Peyer's patch (tissue), 4 donors: ENCODE results near the gene RUFY3. TPM values are rescaled to one million over a fixed set of nuclear protein-coding genes. Genes with fewer than 3 reads are reported as not detected.

Source experiments
- DNase-seq, 3 donors: peaks; one replicate each; pipeline ENCODE4 v3.0.0-alpha.2; 2017 to 2019
- H3K27ac ChIP-seq, 4 donors: fragments of 200-600 bp; sonication (generic); one replicate each; pipeline ENCODE4 v1.5.1; 2016 to 2019
- H3K27me3 ChIP-seq, 2 donors: fragments of 200-600 bp; sonication (generic); one replicate each; pipeline ENCODE4 v1.5.1; 2019
- H3K36me3 ChIP-seq, 3 donors: fragments of 200-600 bp; sonication (generic); one replicate each; pipeline ENCODE4 v1.5.1; 2016 to 2019
- H3K4me1 ChIP-seq, 4 donors: fragments of 200-600 bp; sonication (generic); one replicate each; pipeline ENCODE4 v1.5.1; 2016 to 2019
- H3K4me3 ChIP-seq, 4 donors: fragments of 200-600 bp; sonication (generic); 1 replicate in 3 of 4; 2 replicates in 1 of 4; pipeline ENCODE4 v1.5.1; 2016 to 2019; ENCODE audit warnings: mild to moderate bottlenecking in 1 of 4
- H3K9me3 ChIP-seq, 4 donors: fragments of 200-600 bp; sonication (generic); one replicate each; pipeline ENCODE4 v1.5.1; 2016 to 2019; ENCODE audit warnings: mild to moderate bottlenecking in 1 of 4
- POLR2A ChIP-seq, 2 donors: fragments of 450-650 bp; IDR thresholded peaks; one replicate each; pipeline ENCODE4 v1.5.1; 2017; ENCODE audit warnings: antibody characterized with exemption in 2 of 2, mild to moderate bottlenecking in 2 of 2, moderate library complexity in 2 of 2
- total RNA-seq, 4 donors: library from RNA; depleted of rRNA; stranded (reverse); fragments of >200 nt; gene quantifications; one replicate each; pipeline ENCODE4 v1.1.0, GENCODE V29; 2016
- TF ChIP-seq, protein P1 (sequence below), 6 experiments: fragments of 450-650 bp in 4 of 6; fragments of 200-600 bp in 2 of 6; sonication (generic) in 1 of 6; IDR thresholded peaks; one replicate each; pipeline ENCODE4 v1.5.1; 2017 to 2019; ENCODE audit warnings: antibody characterized with exemption in 6 of 6, mild to moderate bottlenecking in 3 of 6, moderate library complexity in 1 of 6

The RUFY3 gene
- total RNA-seq, 4 donors from 2014 or later = 36.1 to 113 (median 47.1) TPM

DNA sequence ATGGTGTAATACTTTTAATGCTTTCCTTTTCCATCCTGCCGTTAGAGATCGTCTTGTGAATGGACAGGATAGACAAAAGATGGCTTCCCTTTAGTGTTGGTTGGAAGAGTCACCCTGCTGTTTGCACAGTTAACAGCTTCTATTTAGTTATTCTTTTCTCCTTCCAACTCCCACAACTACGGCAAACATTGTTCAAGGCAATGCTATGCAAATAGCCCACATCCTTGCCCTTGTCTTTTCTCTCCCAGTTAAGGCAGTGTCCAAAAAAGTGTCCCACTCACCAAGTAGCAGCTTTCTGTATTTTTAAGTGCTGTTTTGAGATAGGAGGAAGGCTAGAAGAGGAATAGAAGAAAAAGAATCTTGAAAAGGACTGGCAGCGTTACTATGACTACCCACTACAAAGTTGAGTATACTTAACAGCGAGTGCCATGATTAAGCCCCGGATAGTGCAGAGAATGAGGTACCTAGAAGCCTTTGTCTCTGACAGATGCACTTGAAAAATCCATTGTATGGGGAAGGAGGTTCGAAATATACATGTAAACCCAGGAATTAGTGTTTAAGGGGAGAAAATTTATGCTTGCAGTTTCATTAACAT lies 12.1 kb upstream of the RUFY3 start:
- no peaks in the 10 kb centered on the region for H3K9me3 ChIP-seq
- no peaks in the 10 kb centered on the region for H3K36me3 ChIP-seq
- peaks cover 0 to 25% (median 17%) of the 10 kb centered on the region in 4 donors for H3K4me1 ChIP-seq
- no peak overlapping the region for H3K4me3 ChIP-seq
- no peaks in the 10 kb centered on the region for H3K27me3 ChIP-seq
- no peak for DNase-seq
- TF ChIP-seq POLR2A (IDR thresholded peaks at IDR 0.05) = no peak
- TF ChIP-seq, protein P1, sequence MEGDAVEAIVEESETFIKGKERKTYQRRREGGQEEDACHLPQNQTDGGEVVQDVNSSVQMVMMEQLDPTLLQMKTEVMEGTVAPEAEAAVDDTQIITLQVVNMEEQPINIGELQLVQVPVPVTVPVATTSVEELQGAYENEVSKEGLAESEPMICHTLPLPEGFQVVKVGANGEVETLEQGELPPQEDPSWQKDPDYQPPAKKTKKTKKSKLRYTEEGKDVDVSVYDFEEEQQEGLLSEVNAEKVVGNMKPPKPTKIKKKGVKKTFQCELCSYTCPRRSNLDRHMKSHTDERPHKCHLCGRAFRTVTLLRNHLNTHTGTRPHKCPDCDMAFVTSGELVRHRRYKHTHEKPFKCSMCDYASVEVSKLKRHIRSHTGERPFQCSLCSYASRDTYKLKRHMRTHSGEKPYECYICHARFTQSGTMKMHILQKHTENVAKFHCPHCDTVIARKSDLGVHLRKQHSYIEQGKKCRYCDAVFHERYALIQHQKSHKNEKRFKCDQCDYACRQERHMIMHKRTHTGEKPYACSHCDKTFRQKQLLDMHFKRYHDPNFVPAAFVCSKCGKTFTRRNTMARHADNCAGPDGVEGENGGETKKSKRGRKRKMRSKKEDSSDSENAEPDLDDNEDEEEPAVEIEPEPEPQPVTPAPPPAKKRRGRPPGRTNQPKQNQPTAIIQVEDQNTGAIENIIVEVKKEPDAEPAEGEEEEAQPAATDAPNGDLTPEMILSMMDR (IDR thresholded peaks at IDR 0.05) = no peak
- no peak overlapping the region for H3K27ac ChIP-seq

DNA sequence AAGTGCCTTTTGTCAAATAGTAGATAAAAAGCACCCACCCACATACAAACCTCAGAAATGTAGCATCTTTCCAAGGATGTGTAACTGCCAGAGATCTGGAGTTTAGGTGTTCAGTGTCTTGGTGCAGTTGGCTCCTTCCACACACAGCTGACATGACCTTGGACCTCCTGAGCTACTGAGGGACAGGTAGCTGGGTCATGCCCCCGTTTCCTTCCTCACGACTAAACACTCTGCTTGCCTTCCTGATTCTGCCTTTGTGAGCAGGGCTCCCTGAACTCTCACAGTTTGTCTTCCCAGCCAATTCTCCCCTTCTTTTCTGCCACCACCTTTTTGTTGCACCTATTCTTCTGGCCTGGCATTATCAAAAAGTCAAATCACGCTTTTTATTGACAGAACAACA lies 10.2 kb upstream of the RUFY3 start:
- Histone ChIP-seq H3K4me1 (peaks cover 0 to 18% (median 10%) of the 10 kb centered on the region in 4 donors), H3K27ac (no peak overlapping the region), H3K9me3 (no peaks in the 10 kb centered on the region), H3K36me3 (no peaks in the 10 kb centered on the region), H3K4me3 (no peak overlapping the region), H3K27me3 (no peaks in the 10 kb centered on the region)
- TF ChIP-seq, protein P1 (IDR thresholded peaks at IDR 0.05) = no peak
- TF ChIP-seq POLR2A (IDR thresholded peaks at IDR 0.05) = no peak
- DNase-seq = no peak

DNA sequence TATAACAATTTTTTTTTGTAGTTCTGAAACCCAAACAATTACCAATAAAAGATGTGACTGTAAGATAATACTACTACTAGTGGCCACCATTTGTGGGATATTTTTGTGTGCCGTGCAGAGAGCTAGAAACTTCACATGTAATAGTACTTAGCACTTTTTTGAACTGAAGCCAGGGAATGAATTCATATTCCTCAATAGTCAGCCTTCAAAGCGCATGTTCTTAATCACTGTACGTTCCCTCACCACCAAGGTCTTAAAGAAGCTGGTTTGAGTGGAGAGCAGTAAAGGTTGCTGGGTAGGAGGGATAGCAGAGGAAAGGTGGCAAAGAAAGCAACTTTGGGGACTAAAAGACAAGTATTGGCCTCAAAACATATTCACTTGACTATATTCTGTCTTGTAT lies 9.6 kb upstream of the RUFY3 start:
- H3K9me3 ChIP-seq = no peaks in the 10 kb centered on the region
- TF ChIP-seq, protein P1 (IDR thresholded peaks at IDR 0.05) = no peak
- no peak for TF ChIP-seq POLR2A (IDR thresholded peaks at IDR 0.05)
- H3K4me3 ChIP-seq = no peak overlapping the region
- DNase-seq = no peak
- H3K4me1 ChIP-seq = peaks cover 0 to 14% (median 6%) of the 10 kb centered on the region in 4 donors
- H3K36me3 ChIP-seq = no peaks in the 10 kb centered on the region
- H3K27ac ChIP-seq = no peak overlapping the region
- H3K27me3 ChIP-seq = no peaks in the 10 kb centered on the region

DNA sequence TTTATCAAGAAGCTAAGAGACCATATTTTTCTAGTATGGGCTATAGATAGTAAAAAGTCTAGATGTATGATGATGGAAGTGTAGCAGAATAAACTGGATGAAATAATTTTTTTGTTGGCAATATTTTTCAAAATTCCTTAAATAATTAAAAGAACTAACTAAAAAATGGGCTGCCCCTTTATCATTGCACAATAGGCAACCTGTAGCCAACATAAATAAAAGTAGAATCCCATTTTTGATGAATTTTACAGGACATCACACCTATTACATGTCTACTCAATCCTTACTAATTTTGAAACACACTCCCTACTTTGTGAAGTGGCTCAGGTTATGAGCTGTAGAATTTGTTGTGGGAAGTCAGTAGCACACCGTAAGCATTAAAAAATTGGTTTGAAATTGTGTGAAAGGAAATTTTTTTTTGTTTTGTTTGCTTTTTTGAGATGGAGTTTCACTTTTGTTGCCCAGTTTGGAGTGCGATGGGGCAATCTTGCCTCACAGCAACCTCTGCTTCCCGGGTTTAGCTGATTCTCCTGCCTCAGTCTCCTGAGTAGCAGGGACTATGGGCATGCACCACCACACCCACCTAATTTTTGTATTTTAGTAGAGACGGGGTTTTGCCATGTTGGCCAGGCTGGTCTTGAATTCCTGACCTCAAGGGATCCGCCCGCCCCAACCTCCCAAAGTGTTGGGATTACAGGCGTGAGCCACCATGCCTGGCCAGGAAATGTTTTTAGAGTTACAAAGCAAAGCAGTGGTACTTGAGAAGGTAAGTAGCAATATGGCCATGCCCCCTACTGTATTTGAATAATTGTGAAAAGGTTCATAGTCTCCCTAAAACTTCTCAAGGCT lies 8.9 kb upstream of the RUFY3 start:
- peak overlapping the region in 1 of 4 donors; percentile 59 for H3K27ac ChIP-seq
- DNase-seq = no peak
- no peaks in the 10 kb centered on the region for H3K27me3 ChIP-seq
- H3K36me3 ChIP-seq = no peaks in the 10 kb centered on the region
- no peak overlapping the region for H3K4me3 ChIP-seq
- no peaks in the 10 kb centered on the region for H3K9me3 ChIP-seq
- TF ChIP-seq POLR2A (IDR thresholded peaks at IDR 0.05) = no peak
- TF ChIP-seq, protein P1 (IDR thresholded peaks at IDR 0.05) = no peak
- peaks cover 0 to 12% (median 4%) of the 10 kb centered on the region in 4 donors for H3K4me1 ChIP-seq

DNA sequence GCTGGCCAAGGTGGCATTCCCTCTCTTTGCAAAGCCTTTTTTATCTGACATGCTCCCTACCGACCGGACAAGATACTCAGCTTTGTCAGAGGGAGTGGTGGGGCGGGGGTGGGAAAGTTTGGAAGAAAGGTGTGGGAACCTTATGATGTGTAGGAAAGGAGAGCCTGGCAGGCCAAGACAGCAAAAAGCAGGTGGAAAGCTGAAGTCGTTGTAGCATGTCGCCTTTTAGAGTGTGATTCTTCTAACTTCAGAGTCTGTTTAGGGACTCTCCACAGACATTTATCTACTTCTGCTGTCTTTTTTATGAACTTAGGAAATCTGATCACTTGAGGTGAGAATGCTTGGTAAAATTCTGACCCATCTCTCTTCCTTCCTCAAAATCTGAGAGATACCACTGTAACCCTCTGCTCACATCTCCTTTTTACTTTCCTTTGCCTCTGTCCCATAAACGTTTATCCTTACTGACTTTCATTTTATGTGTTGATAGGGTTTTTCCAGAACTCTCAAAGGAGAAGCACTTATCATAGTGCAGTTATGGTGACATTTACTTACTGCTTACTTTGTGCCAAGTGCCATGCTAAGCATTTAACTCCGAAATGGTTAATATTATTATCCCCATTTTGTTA lies 8.2 kb upstream of the RUFY3 start:
- TF ChIP-seq, protein P1 (IDR thresholded peaks at IDR 0.05) = peak in 1 of 6 experiments; percentile 3
- TF ChIP-seq POLR2A (IDR thresholded peaks at IDR 0.05) = no peak
- Histone ChIP-seq H3K4me3 (no peak overlapping the region), H3K27me3 (no peaks in the 10 kb centered on the region), H3K4me1 (peaks cover 0 to 12% (median 4%) of the 10 kb centered on the region in 4 donors), H3K9me3 (no peaks in the 10 kb centered on the region), H3K27ac (peak overlapping the region in 1 of 4 donors; percentile 59), H3K36me3 (no peaks in the 10 kb centered on the region)
- no peak for DNase-seq
